HCT116 (cell line): ENCODE measurements around the gene ACACA. TPM values are rescaled to one million over a fixed set of nuclear protein-coding genes. Genes with fewer than 3 reads are reported as not detected.

ENCODE experiments used
- ATAC-seq: fragments of 200-7000 bp; cut with Tn5 transposase; 2 replicates; pipeline ENCODE4 v1.9.1; 2020; ENCODE audit warnings: mild to moderate bottlenecking, moderate library complexity
- BruUV-seq: library from RNA; stranded (reverse); fragments of 400-500 nt; replicated peaks from 2 replicates; lab custom pipeline; 2021; lab: Mats Ljungman, UMichigan
- CTCF ChIA-PET: fragments of 300-600 bp; sonication (Branson Sonifier 250); formaldehyde crosslinking; loops from one replicate; lab custom pipeline; 2021; ENCODE audit warnings: antibody characterized with exemption; lab: Charles Lee
- POLR2A ChIA-PET: fragments of 300-600, 350-600 bp; sonication (Branson Sonifier 250); formaldehyde crosslinking; loops from one replicate; lab custom pipeline; 2021; ENCODE audit warnings: antibody characterized with exemption; lab: Charles Lee
- RAD21 ChIA-PET, 2 experiments: fragments of 300-600 bp; sonication (Branson Sonifier 250); formaldehyde crosslinking; loops; one replicate each; lab custom pipeline; 2023; ENCODE audit warnings: low total read pairs in 2 of 2; ENCODE audit not compliant: uncharacterized antibody in 2 of 2, unreplicated experiment in 2 of 2, low non-redundant PET in 1 of 2; lab: Charles Lee
- DNase-seq: peaks from one replicate; pipeline ENCODE4 v3.0.0-alpha.2; 2010; ENCODE audit warnings: low read depth, low spot score
- H2AFZ ChIP-seq: fragments of 200-600 bp; shearing (Covaris generic), sonication (generic); 2 replicates; pipeline ENCODE4 v1.6.1; 2017; ENCODE audit warnings: low read depth, mixed run types, mixed read lengths, antibody characterized with exemption, low read length; ENCODE audit not compliant: poor library complexity, severe bottlenecking
- H3K27ac ChIP-seq: 2 replicates; pipeline ENCODE4 v1.5.1; 2012; ENCODE audit warnings: low read depth, low read length
- H3K27me3 ChIP-seq: fragments of 200-600 bp; sonication (generic); 2 replicates; pipeline ENCODE4 v1.6.1; 2016; ENCODE audit warnings: mixed run types, low read length, mixed read lengths; ENCODE audit not compliant: insufficient read depth
- H3K36me3 ChIP-seq, 2 experiments: fragments of 200-500 bp in 1 of 2; fragments of 200-600 bp in 1 of 2; sonication (Bioruptor generic) in 1 of 2; sonication (generic) in 1 of 2; 2 replicates each; pipeline versions ENCODE4 v1.5.1 to v1.6.1; 2014 to 2016; ENCODE audit warnings: low read length in 2 of 2, inconsistent platforms in 1 of 2, mixed read lengths in 1 of 2, mixed run types in 1 of 2; ENCODE audit not compliant: insufficient read depth in 2 of 2, control insufficient read depth in 1 of 2
- H3K4me1 ChIP-seq, 2 experiments: fragments of 200-600 bp in 1 of 2; sonication (generic) in 1 of 2; 2 replicates each; pipeline versions ENCODE4 v1.5.1 to v1.6.1; 2012 to 2017; ENCODE audit warnings: low read length in 2 of 2, inconsistent platforms in 1 of 2, mild to moderate bottlenecking in 1 of 2, mixed read lengths in 1 of 2, mixed run types in 1 of 2, moderate library complexity in 1 of 2; ENCODE audit not compliant: insufficient read depth in 2 of 2, control insufficient read depth in 1 of 2
- H3K4me2 ChIP-seq: fragments of 200-600 bp; sonication (generic); 2 replicates; pipeline ENCODE4 v1.6.1; 2017; ENCODE audit warnings: mixed run types, low read length, mixed read lengths
- H3K4me3 ChIP-seq, 2 experiments: fragments of 200-600 bp in 1 of 2; sonication (generic) in 1 of 2; replicated peaks in 1 of 2; 2 replicates each; pipeline ENCODE4 v1.5.1; 2011 to 2016; ENCODE audit warnings: low read length in 2 of 2, control low read depth in 1 of 2, low read depth in 1 of 2, mild to moderate bottlenecking in 1 of 2, mixed read lengths in 1 of 2, mixed run types in 1 of 2
- H3K79me2 ChIP-seq: fragments of 200-600 bp; sonication (generic); 2 replicates; pipeline ENCODE4 v1.6.1; 2017; ENCODE audit warnings: mild to moderate bottlenecking, mixed run types, low read length, moderate library complexity, mixed read lengths; ENCODE audit not compliant: insufficient read depth
- H3K9ac ChIP-seq: fragments of 200-600 bp; sonication (generic); 2 replicates; pipeline ENCODE4 v1.6.1; 2016; ENCODE audit warnings: low read length, mixed read lengths
- H3K9me2 ChIP-seq: fragments of 200-600 bp; sonication (generic), shearing (Covaris generic); 2 replicates; pipeline ENCODE4 v1.6.1; 2017; ENCODE audit warnings: mixed run types, mild to moderate bottlenecking, moderate library complexity; ENCODE audit not compliant: insufficient read depth
- H3K9me3 ChIP-seq, 2 experiments: fragments of 200-500 bp in 1 of 2; fragments of 200-600 bp in 1 of 2; sonication (Bioruptor generic) in 1 of 2; sonication (generic) in 1 of 2; 2 replicates each; pipeline ENCODE4 v1.6.1; 2014 to 2017; ENCODE audit warnings: low read length in 2 of 2, mixed read lengths in 2 of 2, inconsistent platforms in 1 of 2, low read depth in 1 of 2, mild to moderate bottlenecking in 1 of 2, mixed run types in 1 of 2, moderate library complexity in 1 of 2; ENCODE audit not compliant: control insufficient read depth in 1 of 2, insufficient read depth in 1 of 2
- H4K20me1 ChIP-seq: fragments of 200-600 bp; sonication (generic), shearing (Covaris generic); 2 replicates; pipeline ENCODE4 v1.6.1; 2017; ENCODE audit warnings: mixed run types, mild to moderate bottlenecking, moderate library complexity; ENCODE audit not compliant: insufficient read depth
- EZH2 ChIP-seq: fragments of 200-600 bp; sonication (generic); IDR thresholded peaks from 2 replicates; pipeline ENCODE4 v1.6.1; 2017; ENCODE audit warnings: antibody characterized with exemption, mixed run types
- EZH2phosphoT487 ChIP-seq: fragments of 200-600 bp; IDR thresholded peaks from 2 replicates; pipeline ENCODE4 v1.6.1; 2018; ENCODE audit warnings: antibody characterized with exemption, borderline replicate concordance
- POLR2AphosphoS5 ChIP-seq: IDR thresholded peaks from 2 replicates; pipeline ENCODE4 v1.6.1; 2011; ENCODE audit warnings: mild to moderate bottlenecking, low read depth, low read length, moderate library complexity
- RAD21 ChIP-seq: IDR thresholded peaks from 2 replicates; pipeline ENCODE4 v1.6.1; 2012; ENCODE audit warnings: low read depth, mild to moderate bottlenecking
- SIN3A ChIP-seq: IDR thresholded peaks from 2 replicates; pipeline ENCODE4 v1.6.1; 2012; ENCODE audit warnings: low read depth
- SP1 ChIP-seq: IDR thresholded peaks from 2 replicates; pipeline ENCODE4 v1.6.1; 2012; ENCODE audit warnings: low read depth
- YY1 ChIP-seq: IDR thresholded peaks from 2 replicates; pipeline ENCODE4 v1.6.1; 2011; ENCODE audit warnings: low read length, low read depth, moderate library complexity, mild to moderate bottlenecking; ENCODE audit not compliant: insufficient replicate concordance; ENCODE audit errors: extremely low read depth
- ZBTB33 ChIP-seq: IDR thresholded peaks from 2 replicates; pipeline ENCODE4 v1.6.1; 2011; ENCODE audit warnings: mild to moderate bottlenecking, low read length, moderate library complexity; ENCODE audit not compliant: insufficient replicate concordance; ENCODE audit errors: extremely low read depth
- ZNF274 ChIP-seq: fragments of 200-500 bp; sonication (Bioruptor generic); IDR thresholded peaks from 2 replicates; pipeline ENCODE4 v1.6.1; 2014; ENCODE audit warnings: mild to moderate bottlenecking, low read depth, low read length, inconsistent platforms
- intact Hi-C: fragments of 100-400 bp; cut with micrococcal nuclease; formaldehyde crosslinking; loops from 2 replicates; pipeline ENCODE4 v1.10.0; 2022
- total RNA-seq: library from RNA; stranded (reverse); gene quantifications from one replicate; pipeline ENCODE4 v1.2.1, GENCODE V29; 2021; ENCODE audit not compliant: unreplicated experiment
- TF ChIP-seq, protein P1 (sequence below): IDR thresholded peaks from 2 replicates; pipeline ENCODE4 v1.6.1; 2012
- TF ChIP-seq, protein P2 (sequence below), 3 experiments: fragments of 200-600 bp in 1 of 3; sonication (generic) in 1 of 3; IDR thresholded peaks in 2 of 3; conservative IDR thresholded peaks in 1 of 3; 2 replicates each; pipeline ENCODE4 v1.5.1; 2012 to 2017; ENCODE audit warnings: low read depth in 2 of 3, low read length in 2 of 3, antibody characterized with exemption in 1 of 3, borderline replicate concordance in 1 of 3, control low read depth in 1 of 3, mild to moderate bottlenecking in 1 of 3, mixed read lengths in 1 of 3, mixed run types in 1 of 3, moderate library complexity in 1 of 3; ENCODE audit not compliant: insufficient read depth in 1 of 3

The ACACA gene
- total RNA-seq, 1 experiment from 2014 or later = 161 TPM

- no peaks in the 10 kb centered on the region for H3K9me3 ChIP-seq
- no peaks in the 10 kb centered on the region for H3K79me2 ChIP-seq
- DNase-seq (no peak), ATAC-seq (peak; percentile 54; the same call in 1 of the 2 replicates)
- no TSS peak for BruUV-seq
- intact Hi-C loops = no loop called here
- H3K9me2 ChIP-seq = no peaks in the 10 kb centered on the region
- H3K4me3 ChIP-seq = no peak overlapping the region
- H4K20me1 ChIP-seq = no peaks in the 10 kb centered on the region
- peaks cover 10 to 21% of the 10 kb centered on the region in 2 experiments for H3K36me3 ChIP-seq
- ChIA-PET CTCF (interaction anchor here (0.6 kb wide), 1 partner anchor 585 kb away, joined by 3 read pairs; no protein-coding TSS in a partner anchor), POLR2A (no interaction called here), RAD21 (no interaction called here)
- no peak overlapping the region for H2AFZ ChIP-seq
- TF ChIP-seq ZBTB33 = no peak
- no peak for TF ChIP-seq EZH2phosphoT487
- TF ChIP-seq, protein P1, sequence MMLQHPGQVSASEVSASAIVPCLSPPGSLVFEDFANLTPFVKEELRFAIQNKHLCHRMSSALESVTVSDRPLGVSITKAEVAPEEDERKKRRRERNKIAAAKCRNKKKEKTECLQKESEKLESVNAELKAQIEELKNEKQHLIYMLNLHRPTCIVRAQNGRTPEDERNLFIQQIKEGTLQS = no peak
- no peak for TF ChIP-seq SP1
- TF ChIP-seq EZH2 = no peak
- TF ChIP-seq ZNF274 = no peak
- TF ChIP-seq, protein P2, sequence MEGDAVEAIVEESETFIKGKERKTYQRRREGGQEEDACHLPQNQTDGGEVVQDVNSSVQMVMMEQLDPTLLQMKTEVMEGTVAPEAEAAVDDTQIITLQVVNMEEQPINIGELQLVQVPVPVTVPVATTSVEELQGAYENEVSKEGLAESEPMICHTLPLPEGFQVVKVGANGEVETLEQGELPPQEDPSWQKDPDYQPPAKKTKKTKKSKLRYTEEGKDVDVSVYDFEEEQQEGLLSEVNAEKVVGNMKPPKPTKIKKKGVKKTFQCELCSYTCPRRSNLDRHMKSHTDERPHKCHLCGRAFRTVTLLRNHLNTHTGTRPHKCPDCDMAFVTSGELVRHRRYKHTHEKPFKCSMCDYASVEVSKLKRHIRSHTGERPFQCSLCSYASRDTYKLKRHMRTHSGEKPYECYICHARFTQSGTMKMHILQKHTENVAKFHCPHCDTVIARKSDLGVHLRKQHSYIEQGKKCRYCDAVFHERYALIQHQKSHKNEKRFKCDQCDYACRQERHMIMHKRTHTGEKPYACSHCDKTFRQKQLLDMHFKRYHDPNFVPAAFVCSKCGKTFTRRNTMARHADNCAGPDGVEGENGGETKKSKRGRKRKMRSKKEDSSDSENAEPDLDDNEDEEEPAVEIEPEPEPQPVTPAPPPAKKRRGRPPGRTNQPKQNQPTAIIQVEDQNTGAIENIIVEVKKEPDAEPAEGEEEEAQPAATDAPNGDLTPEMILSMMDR (IDR thresholded peaks at IDR 0.05 in 2 of 3, conservative IDR thresholded peaks at IDR 0.05 in 1 of 3; ENCODE audit: borderline replicate concordance in 1 of 3, insufficient read depth in 1 of 3, low read depth in 2 of 3, low read length in 2 of 3) = peak in 1 of 3 experiments; percentile 15; a peak in 1 of 6 replicates
- TF ChIP-seq POLR2AphosphoS5 = no peak
- no peak for TF ChIP-seq YY1
- no peak for TF ChIP-seq SIN3A
- TF ChIP-seq RAD21 = peak; percentile 24; the same call in 1 of the 2 replicates
- H3K4me1 ChIP-seq = no peaks in the 10 kb centered on the region
- H3K27me3 ChIP-seq = no peaks in the 10 kb centered on the region
- no peak overlapping the region for H3K9ac ChIP-seq
- no peak overlapping the region for H3K4me2 ChIP-seq
- H3K27ac ChIP-seq = no peak overlapping the region
These were observed 194.5 kb downstream of the ACACA start for GRCh38 chr17:37212179-37212578.
